ENCODE results near the gene C2CD5.

DNA sequence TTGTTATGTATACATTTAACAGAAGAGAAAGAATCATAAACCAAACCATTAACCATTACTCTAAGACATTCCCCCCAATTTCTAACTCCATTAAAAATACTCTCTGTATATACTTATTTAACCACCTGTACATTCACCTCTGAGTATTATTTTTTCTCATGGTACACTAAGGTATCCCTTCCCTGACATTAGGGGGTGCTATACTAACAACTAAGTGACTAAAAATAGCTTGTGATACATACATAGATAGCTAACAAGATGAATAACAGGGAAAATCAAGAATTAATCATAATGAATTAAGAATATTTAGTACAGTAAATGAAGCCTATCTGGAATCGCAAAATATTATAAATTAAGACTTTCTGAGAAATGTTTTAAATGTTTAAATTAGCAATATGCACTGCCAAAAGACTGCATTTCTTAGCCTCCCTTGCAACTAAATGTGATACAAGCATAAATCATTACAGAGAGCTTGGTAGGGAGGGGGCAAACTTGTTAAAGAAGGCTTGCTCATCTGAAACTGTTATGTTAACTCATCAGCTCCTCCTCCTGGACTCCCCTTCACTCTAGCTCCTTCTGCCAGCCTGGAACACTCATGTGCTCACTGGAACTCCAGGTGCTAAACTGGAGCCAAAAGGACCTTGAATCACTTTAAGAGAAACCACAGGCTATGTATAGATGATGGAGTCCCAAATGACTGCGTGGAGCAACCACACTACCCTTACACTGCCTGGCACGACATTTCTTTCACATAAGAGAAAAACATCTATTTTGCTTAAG, 14.9 kb downstream of the C2CD5 start:
- no peak for TF ChIP-seq RFX5 (IDR thresholded peaks at IDR 0.05; ENCODE audit: low read length)
- TF ChIP-seq TAF1 (IDR thresholded peaks at IDR 0.05; ENCODE audit: borderline replicate concordance, low read depth, low read length), result no peak
- TF ChIP-seq, protein P1, sequence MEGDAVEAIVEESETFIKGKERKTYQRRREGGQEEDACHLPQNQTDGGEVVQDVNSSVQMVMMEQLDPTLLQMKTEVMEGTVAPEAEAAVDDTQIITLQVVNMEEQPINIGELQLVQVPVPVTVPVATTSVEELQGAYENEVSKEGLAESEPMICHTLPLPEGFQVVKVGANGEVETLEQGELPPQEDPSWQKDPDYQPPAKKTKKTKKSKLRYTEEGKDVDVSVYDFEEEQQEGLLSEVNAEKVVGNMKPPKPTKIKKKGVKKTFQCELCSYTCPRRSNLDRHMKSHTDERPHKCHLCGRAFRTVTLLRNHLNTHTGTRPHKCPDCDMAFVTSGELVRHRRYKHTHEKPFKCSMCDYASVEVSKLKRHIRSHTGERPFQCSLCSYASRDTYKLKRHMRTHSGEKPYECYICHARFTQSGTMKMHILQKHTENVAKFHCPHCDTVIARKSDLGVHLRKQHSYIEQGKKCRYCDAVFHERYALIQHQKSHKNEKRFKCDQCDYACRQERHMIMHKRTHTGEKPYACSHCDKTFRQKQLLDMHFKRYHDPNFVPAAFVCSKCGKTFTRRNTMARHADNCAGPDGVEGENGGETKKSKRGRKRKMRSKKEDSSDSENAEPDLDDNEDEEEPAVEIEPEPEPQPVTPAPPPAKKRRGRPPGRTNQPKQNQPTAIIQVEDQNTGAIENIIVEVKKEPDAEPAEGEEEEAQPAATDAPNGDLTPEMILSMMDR (IDR thresholded peaks at IDR 0.05), result peak; percentile 59

All from SK-N-SH (cell line).